ENCODE results near the gene NFX1. TPM values are rescaled to one million over a fixed set of nuclear protein-coding genes. Genes with fewer than 3 reads are reported as not detected.
"Not testable (repeated sequence)": the region's sequence is repeated elsewhere in the genome, so short reads cannot be mapped to it uniquely, and the experiment has no call there.

Gene NFX1
- total and polyA plus RNA-seq, 9 donors, result 21.9 to 28.9 (median 24.7) TPM

GRCh38 chr9:33348998-33349397, 58.7 kb downstream of the NFX1 start:
- Histone ChIP-seq H3K36me3 (ENCODE audit: control insufficient read depth, insufficient read depth, low read length) (peaks cover 63% of the 10 kb centered on the region), H3K9me3 (replicated peaks; ENCODE audit: control insufficient read depth, low read depth, low read length) (no peaks in the 10 kb centered on the region)
- 90% methylated on average over 2 of the region's 4 CpGs for WGBS (ENCODE audit: insufficient coverage)

DNA sequence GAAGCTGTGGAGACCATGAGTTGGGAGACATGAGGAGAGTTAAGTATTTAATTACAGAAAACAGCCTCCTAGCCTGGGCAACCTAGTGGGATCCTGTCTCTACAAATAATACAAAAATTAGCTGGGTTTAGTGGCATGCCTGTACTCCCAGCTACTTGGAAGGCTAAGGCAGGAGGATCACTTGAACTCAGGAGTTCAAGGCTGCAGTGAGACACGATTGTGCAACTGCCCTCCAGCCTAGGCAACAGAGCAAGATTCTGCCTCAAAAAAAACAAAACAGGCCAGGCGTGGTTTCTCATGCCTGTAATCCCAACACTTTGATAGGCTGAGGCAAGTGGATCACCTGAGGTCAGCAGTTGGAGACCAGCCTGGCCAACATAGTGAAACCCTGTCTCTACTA, 59.4 kb downstream of the NFX1 start:
- H3K4me3 ChIP-seq (ENCODE audit: low read length), result no peak overlapping the region
- peaks cover 60% of the 10 kb centered on the region for H3K36me3 ChIP-seq (ENCODE audit: control insufficient read depth, insufficient read depth, low read length)
- 95% methylated on average over 2 of the region's 2 CpGs for WGBS (ENCODE audit: insufficient coverage)
- H3K27ac ChIP-seq (ENCODE audit: low read length), result peak overlapping the region; percentile 82
- H3K27me3 ChIP-seq (ENCODE audit: control insufficient read depth, insufficient read depth, low read length), result no peaks in the 10 kb centered on the region
- no peaks in the 10 kb centered on the region for H3K9me3 ChIP-seq (replicated peaks; ENCODE audit: control insufficient read depth, low read depth, low read length)
- no peak for DNase-seq
- peaks cover 12% of the 10 kb centered on the region for H3K4me1 ChIP-seq (ENCODE audit: control insufficient read depth, insufficient read depth, low read length)

More at GRCh38 chr9:33348998-33349397, 58.7 kb downstream of the NFX1 start:
- H3K27ac ChIP-seq (ENCODE audit: low read length), result no peak overlapping the region
- no peak overlapping the region for H3K4me3 ChIP-seq (ENCODE audit: low read length)
- H3K27me3 ChIP-seq (ENCODE audit: control insufficient read depth, insufficient read depth, low read length), result no peaks in the 10 kb centered on the region
- no peak for DNase-seq
- H3K4me1 ChIP-seq (ENCODE audit: control insufficient read depth, insufficient read depth, low read length), result peaks cover 6% of the 10 kb centered on the region

DNA sequence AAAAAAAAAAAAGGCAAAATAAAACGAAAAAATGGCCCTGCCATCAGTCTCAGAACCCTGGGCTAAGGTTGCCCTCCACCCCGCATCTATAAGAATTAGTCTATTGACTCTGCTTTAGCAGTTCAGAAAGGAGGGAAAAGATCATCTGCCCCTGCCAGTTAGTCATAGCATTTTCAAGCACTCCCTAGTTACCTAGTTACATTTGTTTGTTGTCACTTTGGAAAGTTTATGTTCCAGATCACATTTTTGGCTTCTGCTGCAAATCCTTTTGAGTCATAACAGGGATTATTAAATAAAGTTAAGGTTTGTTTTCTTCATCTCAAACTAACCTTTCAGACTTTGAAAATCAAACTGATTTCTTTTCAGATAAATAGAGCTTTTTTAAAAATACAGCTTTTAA, 60.0 kb downstream of the NFX1 start:
- Histone ChIP-seq H3K9me3 (replicated peaks; ENCODE audit: control insufficient read depth, low read depth, low read length) (no peaks in the 10 kb centered on the region), H3K27me3 (ENCODE audit: control insufficient read depth, insufficient read depth, low read length) (no peaks in the 10 kb centered on the region), H3K4me1 (ENCODE audit: control insufficient read depth, insufficient read depth, low read length) (peaks cover 13% of the 10 kb centered on the region), H3K27ac (ENCODE audit: low read length) (peak overlapping the region; percentile 82), H3K36me3 (ENCODE audit: control insufficient read depth, insufficient read depth, low read length) (peaks cover 61% of the 10 kb centered on the region), H3K4me3 (ENCODE audit: low read length) (no peak overlapping the region)
- no CpG with 5 or more reads among the region's 2 CpGs for WGBS (ENCODE audit: insufficient coverage)
- DNase-seq, result peak; percentile 91

DNA sequence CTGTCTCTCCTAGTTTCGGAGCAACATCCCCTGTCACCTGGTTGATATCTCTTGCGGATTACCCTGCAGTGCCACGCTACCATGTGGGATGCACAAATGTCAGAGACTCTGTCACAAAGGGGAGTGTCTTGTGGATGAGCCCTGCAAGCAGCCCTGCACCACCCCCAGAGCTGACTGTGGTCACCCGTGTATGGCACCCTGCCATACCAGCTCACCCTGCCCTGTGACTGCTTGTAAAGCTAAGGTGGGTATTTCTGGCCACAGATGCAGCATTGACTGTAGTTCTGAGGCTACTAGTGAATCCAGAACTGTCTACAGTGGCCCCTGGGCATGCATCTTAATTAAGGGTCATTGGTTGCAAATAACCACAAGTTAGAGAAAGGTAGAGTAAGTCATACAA, 61.2 kb downstream of the NFX1 start:
- Histone ChIP-seq H3K27me3 (ENCODE audit: control insufficient read depth, insufficient read depth, low read length) (no peaks in the 10 kb centered on the region), H3K9me3 (replicated peaks; ENCODE audit: control insufficient read depth, low read depth, low read length) (no peaks in the 10 kb centered on the region), H3K4me1 (ENCODE audit: control insufficient read depth, insufficient read depth, low read length) (peaks cover 13% of the 10 kb centered on the region), H3K27ac (ENCODE audit: low read length) (no peak overlapping the region), H3K4me3 (ENCODE audit: low read length) (no peak overlapping the region), H3K36me3 (ENCODE audit: control insufficient read depth, insufficient read depth, low read length) (peaks cover 54% of the 10 kb centered on the region)
- 94% methylated on average over 2 of the region's 4 CpGs for WGBS (ENCODE audit: insufficient coverage)
- no peak for DNase-seq

DNA sequence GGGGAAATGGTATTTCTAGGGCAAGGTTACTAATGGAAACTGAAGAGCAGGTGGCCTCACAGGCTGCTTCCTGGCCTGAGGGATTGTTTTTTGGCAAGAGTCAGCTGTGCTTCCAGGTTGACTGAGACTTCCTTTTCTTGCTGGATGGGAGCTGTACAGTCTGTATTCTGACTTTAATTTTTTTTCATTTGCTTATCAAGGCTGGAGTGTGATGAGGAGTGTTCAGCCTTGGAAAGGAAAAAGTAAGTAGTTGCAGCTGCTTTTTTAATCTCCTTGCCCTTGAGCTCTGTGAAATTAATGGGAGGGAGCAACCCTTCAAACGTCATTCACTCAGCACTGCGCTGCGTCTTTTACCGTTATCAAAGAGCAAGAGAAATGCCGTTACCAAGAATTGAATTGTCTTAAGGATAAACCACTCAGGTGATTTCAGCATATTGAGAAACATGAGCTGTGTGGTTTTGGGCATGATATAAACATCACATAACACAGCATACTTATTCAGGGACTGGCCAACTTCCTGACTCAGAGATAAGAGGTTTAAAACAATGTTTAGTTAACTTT, 64.4 kb downstream of the NFX1 start:
- Histone ChIP-seq H3K27ac (ENCODE audit: low read length) (peak overlapping the region; percentile 55), H3K27me3 (ENCODE audit: control insufficient read depth, insufficient read depth, low read length) (no peaks in the 10 kb centered on the region), H3K4me1 (ENCODE audit: control insufficient read depth, insufficient read depth, low read length) (peaks cover 10% of the 10 kb centered on the region), H3K9me3 (replicated peaks; ENCODE audit: control insufficient read depth, low read depth, low read length) (no peaks in the 10 kb centered on the region), H3K36me3 (ENCODE audit: control insufficient read depth, insufficient read depth, low read length) (peaks cover 27% of the 10 kb centered on the region), H3K4me3 (ENCODE audit: low read length) (no peak overlapping the region)
- 76% methylated on average over 5 of the region's 5 CpGs for WGBS (ENCODE audit: insufficient coverage)
- DNase-seq, result peak; percentile 30

- DNase-seq, result no peak
- peaks cover 25% of the 10 kb centered on the region for H3K36me3 ChIP-seq (ENCODE audit: control insufficient read depth, insufficient read depth, low read length)
- peaks cover 7% of the 10 kb centered on the region for H3K4me1 ChIP-seq (ENCODE audit: control insufficient read depth, insufficient read depth, low read length)
- no peaks in the 10 kb centered on the region for H3K27me3 ChIP-seq (ENCODE audit: control insufficient read depth, insufficient read depth, low read length)
- no peaks in the 10 kb centered on the region for H3K9me3 ChIP-seq (replicated peaks; ENCODE audit: control insufficient read depth, low read depth, low read length)
- no peak overlapping the region for H3K4me3 ChIP-seq (ENCODE audit: low read length)
- no peak overlapping the region for H3K27ac ChIP-seq (ENCODE audit: low read length)
- WGBS (ENCODE audit: insufficient coverage), result no CpG with 5 or more reads among the region's 1 CpG
These were observed 65.6 kb downstream of the NFX1 start for GRCh38 chr9:33355933-33356332.

DNA sequence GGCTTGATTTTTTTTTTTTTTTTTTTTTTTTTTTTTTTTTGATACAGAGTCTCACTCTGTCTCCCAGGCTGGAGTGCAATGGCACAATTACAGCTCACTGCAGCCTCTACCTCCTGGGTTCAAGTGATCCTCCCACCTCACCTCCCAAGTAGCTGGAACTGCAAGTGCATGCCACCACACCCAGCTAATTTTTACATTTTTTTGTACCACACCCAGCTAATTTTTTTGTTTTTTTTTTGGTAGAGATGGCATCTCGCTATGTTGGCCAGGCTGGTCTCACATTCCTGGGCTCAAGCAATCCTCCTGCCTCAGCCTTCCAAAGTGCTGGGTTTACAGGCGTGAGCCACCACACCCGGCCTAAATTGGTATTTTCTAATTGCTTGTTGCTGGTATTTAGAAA, 68.3 kb downstream of the NFX1 start:
- H3K27me3 ChIP-seq (ENCODE audit: control insufficient read depth, insufficient read depth, low read length); H3K4me3 ChIP-seq (ENCODE audit: low read length); DNase-seq; H3K27ac ChIP-seq (ENCODE audit: low read length); H3K4me1 ChIP-seq (ENCODE audit: control insufficient read depth, insufficient read depth, low read length); H3K9me3 ChIP-seq (replicated peaks; ENCODE audit: control insufficient read depth, low read depth, low read length): not testable (repeated sequence)
- no CpG with 5 or more reads among the region's 3 CpGs for WGBS (ENCODE audit: insufficient coverage)
- H3K36me3 ChIP-seq (ENCODE audit: control insufficient read depth, insufficient read depth, low read length), result peaks cover 12% of the 10 kb centered on the region

DNA sequence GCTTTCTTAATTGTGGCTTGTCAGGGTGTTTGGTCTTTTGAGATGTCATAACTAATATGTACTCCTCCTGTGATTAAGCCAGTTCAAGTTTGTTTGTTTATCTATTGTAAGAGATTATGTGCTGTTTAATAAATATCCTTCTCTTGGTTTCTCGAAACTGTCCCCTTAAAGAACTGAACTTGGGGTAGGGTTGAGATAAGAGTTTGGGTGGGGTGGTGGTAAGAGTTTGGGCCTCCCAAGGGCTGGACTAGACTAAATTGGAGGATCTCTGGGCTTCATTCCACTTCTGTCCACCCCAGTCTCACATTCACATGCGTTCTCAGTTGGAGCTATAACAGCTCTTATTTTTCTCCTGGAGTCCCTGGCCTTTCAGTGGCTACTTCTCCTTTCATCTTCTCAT, 73.8 kb downstream of the NFX1 start:
- no peak overlapping the region for H3K4me3 ChIP-seq (ENCODE audit: low read length)
- peaks cover 42% of the 10 kb centered on the region for H3K36me3 ChIP-seq (ENCODE audit: control insufficient read depth, insufficient read depth, low read length)
- H3K9me3 ChIP-seq (replicated peaks; ENCODE audit: control insufficient read depth, low read depth, low read length), result no peaks in the 10 kb centered on the region
- H3K27me3 ChIP-seq (ENCODE audit: control insufficient read depth, insufficient read depth, low read length), result no peaks in the 10 kb centered on the region
- 88% methylated on average over 1 of the region's 2 CpGs for WGBS (ENCODE audit: insufficient coverage)
- H3K4me1 ChIP-seq (ENCODE audit: control insufficient read depth, insufficient read depth, low read length), result no peaks in the 10 kb centered on the region
- no peak overlapping the region for H3K27ac ChIP-seq (ENCODE audit: low read length)
- DNase-seq, result no peak

GRCh38 chr9:33364814-33365213, 74.5 kb downstream of the NFX1 start:
- H3K4me1 ChIP-seq (ENCODE audit: control insufficient read depth, insufficient read depth, low read length); DNase-seq; H3K27ac ChIP-seq (ENCODE audit: low read length); H3K9me3 ChIP-seq (replicated peaks; ENCODE audit: control insufficient read depth, low read depth, low read length); H3K27me3 ChIP-seq (ENCODE audit: control insufficient read depth, insufficient read depth, low read length); H3K4me3 ChIP-seq (ENCODE audit: low read length): not testable (repeated sequence)
- H3K36me3 ChIP-seq (ENCODE audit: control insufficient read depth, insufficient read depth, low read length), result peaks cover 45% of the 10 kb centered on the region
- 97% methylated on average over 3 of the region's 4 CpGs for WGBS (ENCODE audit: insufficient coverage)

DNA sequence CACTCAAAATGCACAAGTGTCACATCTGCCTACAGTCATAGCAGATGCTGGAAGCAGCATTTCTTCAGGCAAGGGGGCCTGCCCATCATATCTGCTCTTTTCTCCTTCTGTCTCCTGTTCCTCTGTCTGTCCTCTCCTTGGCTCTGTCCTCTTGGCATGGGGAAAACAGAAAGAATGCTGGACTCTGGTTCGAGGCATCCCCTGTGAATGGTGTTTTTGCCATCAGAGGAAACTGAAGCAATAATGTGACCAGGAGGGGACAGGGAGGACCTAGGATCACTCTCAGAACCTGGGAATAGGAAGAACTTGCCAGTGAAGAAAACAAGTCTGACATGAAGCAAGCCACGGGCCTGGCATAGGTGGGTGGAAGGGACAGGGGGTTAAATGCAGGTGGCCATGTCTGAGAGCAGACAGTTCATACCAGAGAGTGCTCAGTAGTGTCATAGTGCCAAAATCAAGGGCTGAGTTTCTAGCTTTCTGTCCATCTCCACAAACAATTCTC, 76.7 kb downstream of the NFX1 start:
- Histone ChIP-seq H3K27ac (ENCODE audit: low read length) (no peak overlapping the region), H3K27me3 (ENCODE audit: control insufficient read depth, insufficient read depth, low read length) (no peaks in the 10 kb centered on the region), H3K4me3 (ENCODE audit: low read length) (no peak overlapping the region), H3K9me3 (replicated peaks; ENCODE audit: control insufficient read depth, low read depth, low read length) (no peaks in the 10 kb centered on the region), H3K4me1 (ENCODE audit: control insufficient read depth, insufficient read depth, low read length) (peaks cover 6% of the 10 kb centered on the region), H3K36me3 (ENCODE audit: control insufficient read depth, insufficient read depth, low read length) (peaks cover 66% of the 10 kb centered on the region)
- 100% methylated on average over 1 of the region's 2 CpGs for WGBS (ENCODE audit: insufficient coverage)
- DNase-seq, result no peak

DNA sequence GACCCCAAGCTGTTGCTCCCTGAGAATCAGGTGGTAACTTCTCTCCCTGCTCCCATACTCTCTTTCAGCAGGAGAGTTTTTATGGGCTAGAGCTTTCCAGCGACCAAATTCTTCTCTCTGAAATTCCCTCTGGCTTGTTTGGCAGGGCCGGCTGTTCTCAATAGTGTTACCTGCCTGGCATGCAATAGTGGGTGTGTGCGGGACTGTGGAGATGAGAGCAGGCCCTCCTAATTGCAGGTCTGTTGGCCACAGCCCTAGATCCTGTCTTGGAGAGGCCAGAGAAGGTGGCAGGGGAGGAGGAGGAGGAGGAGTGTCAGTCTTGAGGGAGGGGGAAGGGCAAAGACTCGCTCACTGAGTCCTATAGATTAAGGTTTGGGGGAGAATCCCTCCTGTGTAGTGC, 82.6 kb downstream of the NFX1 start:
- H3K36me3 ChIP-seq (ENCODE audit: control insufficient read depth, insufficient read depth, low read length), result peaks cover 45% of the 10 kb centered on the region
- peaks cover 38% of the 10 kb centered on the region for H3K4me1 ChIP-seq (ENCODE audit: control insufficient read depth, insufficient read depth, low read length)

More for the DNA sequence above, 82.6 kb downstream of the NFX1 start:
- no peaks in the 10 kb centered on the region for H3K9me3 ChIP-seq (replicated peaks; ENCODE audit: control insufficient read depth, low read depth, low read length)
- no peak for DNase-seq
- H3K27me3 ChIP-seq (ENCODE audit: control insufficient read depth, insufficient read depth, low read length), result no peaks in the 10 kb centered on the region
- no peak overlapping the region for H3K27ac ChIP-seq (ENCODE audit: low read length)
- 82% methylated on average over 3 of the region's 4 CpGs for WGBS (ENCODE audit: insufficient coverage)
- no peak overlapping the region for H3K4me3 ChIP-seq (ENCODE audit: low read length)

Measured in muscle of leg (tissue), 11 donors.